HG02973 (cell line): ENCODE measurements around the gene GBF1.
"Not testable (repeated sequence)": the region's sequence is repeated elsewhere in the genome, so short reads cannot be mapped to it uniquely, and the experiment has no call there.

ENCODE experiments used
- ATAC-seq: cut with Tn5 transposase; IDR thresholded peaks from one replicate; pipeline ENCODE4 v1.9.1; 2021; ENCODE audit warnings: moderate library complexity; ENCODE audit not compliant: unreplicated experiment

The GBF1 gene

GRCh38 chr10:102245082-102245931, at the start of gene GBF1:
Gene GBF1, plus strand, starts transcription at chr10:102245532. Its CDS starts 13,407 bp downstream, at chr10:102258939.
- ATAC-seq, result peak; percentile 88

GRCh38 chr10:102196893-102197292, 48.4 kb upstream of the GBF1 start:
- no peak for ATAC-seq

- no peak for ATAC-seq
Measured at GRCh38 chr10:102198027-102198426, 47.3 kb upstream of the GBF1 start.

GRCh38 chr10:102200751-102201640, 44.3 kb upstream of the GBF1 start:
- no peak for ATAC-seq

GRCh38 chr10:102202386-102202785, 42.9 kb upstream of the GBF1 start:
- no peak for ATAC-seq

- no peak for ATAC-seq
Measured at GRCh38 chr10:102208311-102209035, 36.9 kb upstream of the GBF1 start.

GRCh38 chr10:102211615-102212299, 33.6 kb upstream of the GBF1 start:
- ATAC-seq, result no peak

GRCh38 chr10:102213599-102213998, 31.7 kb upstream of the GBF1 start:
- not testable (repeated sequence) for ATAC-seq

GRCh38 chr10:102219370-102219769, 26.0 kb upstream of the GBF1 start:
- no peak for ATAC-seq

- ATAC-seq, result no peak
Measured at GRCh38 chr10:102220612-102221011, 24.7 kb upstream of the GBF1 start.

- no peak for ATAC-seq
Measured at GRCh38 chr10:102222797-102223196, 22.5 kb upstream of the GBF1 start.

- peak; percentile 85 for ATAC-seq
Measured at GRCh38 chr10:102225646-102226541, 19.4 kb upstream of the GBF1 start, which contains the start of gene ELOVL3. Gene ELOVL3, plus strand, starts transcription at chr10:102226299. Its CDS starts 250 bp downstream, at chr10:102226549.

- ATAC-seq, result no peak
Measured at GRCh38 chr10:102226542-102226870, 18.8 kb upstream of the GBF1 start.

GRCh38 chr10:102227050-102227449, 18.3 kb upstream of the GBF1 start:
- no peak for ATAC-seq

GRCh38 chr10:102229810-102230263, 15.5 kb upstream of the GBF1 start:
- no peak for ATAC-seq

GRCh38 chr10:102230264-102230860, 15.0 kb upstream of the GBF1 start:
- no peak for ATAC-seq

- ATAC-seq, result no peak
Measured at GRCh38 chr10:102230861-102231356, 14.4 kb upstream of the GBF1 start.

- ATAC-seq, result no peak
Measured at GRCh38 chr10:102231357-102232318, 13.7 kb upstream of the GBF1 start.
